Ectodermal cell (in vitro differentiated cells): ENCODE data around the gene KLC4.
"Not testable (repeated sequence)": the region's sequence is repeated elsewhere in the genome, so short reads cannot be mapped to it uniquely, and the experiment has no call there.

ENCODE experiments used
- H3K27ac ChIP-seq: 2 replicates; pipeline ENCODE4 v1.7.0; 2013; ENCODE audit warnings: mild to moderate bottlenecking, low read depth, low read length; ENCODE audit not compliant: insufficient read depth, poor library complexity, severe bottlenecking
- H3K27me3 ChIP-seq: 2 replicates; pipeline ENCODE4 v1.7.0; 2013; ENCODE audit warnings: mild to moderate bottlenecking, low read length; ENCODE audit not compliant: insufficient read depth, control insufficient read depth, poor library complexity, severe bottlenecking
- H3K36me3 ChIP-seq: one replicate; pipeline ENCODE4 v1.7.0; 2013; ENCODE audit warnings: low read length; ENCODE audit not compliant: control insufficient read depth, insufficient read depth
- H3K4me1 ChIP-seq: one replicate; pipeline ENCODE4 v1.7.0; 2013; ENCODE audit warnings: low read length; ENCODE audit not compliant: control insufficient read depth, insufficient read depth
- H3K4me3 ChIP-seq: 2 replicates; pipeline ENCODE4 v1.7.0; 2013; ENCODE audit warnings: low read depth, low read length, control low read depth; ENCODE audit not compliant: insufficient read depth
- H3K9me3 ChIP-seq: 2 replicates; pipeline ENCODE4 v1.7.0; 2013; ENCODE audit warnings: mild to moderate bottlenecking, low read length, moderate library complexity; ENCODE audit not compliant: control insufficient read depth
- WGBS, 2 experiments: methylation state at CpG; one replicate each; pipeline ENCODE4 v1.1.7; 2013; ENCODE audit warnings: missing lambda C conversion rate in 2 of 2; 5-methylcytosine and 5-hydroxymethylcytosine counted together

The KLC4 gene

DNA sequence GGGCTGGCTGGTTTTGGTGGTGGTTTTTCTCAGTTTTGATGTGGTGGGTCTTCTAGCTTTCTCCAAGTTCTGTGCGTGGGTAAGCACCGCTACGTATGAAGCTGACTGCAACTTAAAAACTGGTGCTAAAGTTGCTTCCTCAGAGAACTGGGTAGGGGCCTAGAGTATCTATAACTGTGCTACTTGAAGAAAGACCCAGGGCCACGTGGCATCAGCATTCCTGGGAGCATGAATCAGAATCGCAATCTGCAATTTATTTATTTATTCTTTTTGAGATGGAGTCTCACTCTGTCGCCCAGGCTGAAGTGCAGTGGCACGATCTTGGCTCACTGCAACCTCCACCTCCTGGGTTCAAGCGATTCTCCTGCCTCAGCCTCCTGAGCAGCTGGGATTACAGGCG is 22.5 kb downstream of the KLC4 start:
- not testable (repeated sequence) for H3K4me3 ChIP-seq, H3K36me3 ChIP-seq, H3K27me3 ChIP-seq, H3K27ac ChIP-seq, H3K9me3 ChIP-seq
- peaks cover 17% of the 10 kb centered on the region for H3K4me1 ChIP-seq
- WGBS, 2 experiments, result 92 to 95% methylated on average over 8 to 9 of the region's 9 CpGs

DNA sequence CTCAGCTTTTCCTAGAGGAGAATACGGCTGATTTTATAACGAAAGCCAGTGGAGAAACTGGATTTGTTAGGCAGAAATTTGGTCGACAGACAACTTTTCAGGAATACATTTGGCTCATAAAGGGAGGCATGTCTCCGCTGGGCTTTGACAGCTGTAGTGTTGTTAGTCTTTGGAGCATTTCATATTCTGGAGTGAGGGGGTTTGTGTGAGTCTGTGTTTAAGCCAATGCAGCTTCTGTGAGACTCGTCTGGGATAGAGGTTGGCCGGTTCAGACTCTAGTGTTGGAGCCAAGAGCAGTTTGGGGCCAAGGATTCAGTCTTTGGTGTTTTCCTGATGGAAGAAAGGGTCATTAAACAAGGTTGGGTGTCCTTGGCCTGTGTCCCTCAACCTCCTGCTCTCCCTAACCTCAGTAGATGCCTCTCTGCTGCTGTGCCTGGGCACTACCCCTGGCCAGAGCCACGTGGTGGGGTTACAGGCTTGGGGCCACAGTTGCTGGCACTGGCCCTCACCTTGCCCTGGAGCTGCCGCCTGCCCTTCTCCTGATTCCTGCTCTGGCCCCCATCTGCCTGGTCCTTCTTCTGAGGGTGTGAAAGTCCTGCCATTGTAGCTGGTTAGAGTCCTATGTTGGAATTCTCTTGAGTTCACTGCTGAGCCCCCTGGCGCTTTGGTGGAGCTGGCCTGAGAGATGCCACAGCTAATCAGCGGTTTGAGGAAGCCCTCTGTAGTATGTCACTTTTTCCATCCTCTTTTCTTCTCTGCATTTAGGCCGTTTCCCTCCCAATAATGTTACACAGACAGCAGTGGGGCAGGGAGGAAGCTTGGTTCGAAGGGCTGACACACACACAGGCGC is 23.6 kb downstream of the KLC4 start:
- Histone ChIP-seq H3K27me3 (no peaks in the 10 kb centered on the region), H3K4me1 (peaks cover 9% of the 10 kb centered on the region), H3K9me3 (no peaks in the 10 kb centered on the region), H3K36me3 (no peaks in the 10 kb centered on the region), H3K4me3 (no peak overlapping the region), H3K27ac (no peak overlapping the region)
- 83 to 86% methylated on average over 13 of the region's 13 CpGs for WGBS, 2 experiments

DNA sequence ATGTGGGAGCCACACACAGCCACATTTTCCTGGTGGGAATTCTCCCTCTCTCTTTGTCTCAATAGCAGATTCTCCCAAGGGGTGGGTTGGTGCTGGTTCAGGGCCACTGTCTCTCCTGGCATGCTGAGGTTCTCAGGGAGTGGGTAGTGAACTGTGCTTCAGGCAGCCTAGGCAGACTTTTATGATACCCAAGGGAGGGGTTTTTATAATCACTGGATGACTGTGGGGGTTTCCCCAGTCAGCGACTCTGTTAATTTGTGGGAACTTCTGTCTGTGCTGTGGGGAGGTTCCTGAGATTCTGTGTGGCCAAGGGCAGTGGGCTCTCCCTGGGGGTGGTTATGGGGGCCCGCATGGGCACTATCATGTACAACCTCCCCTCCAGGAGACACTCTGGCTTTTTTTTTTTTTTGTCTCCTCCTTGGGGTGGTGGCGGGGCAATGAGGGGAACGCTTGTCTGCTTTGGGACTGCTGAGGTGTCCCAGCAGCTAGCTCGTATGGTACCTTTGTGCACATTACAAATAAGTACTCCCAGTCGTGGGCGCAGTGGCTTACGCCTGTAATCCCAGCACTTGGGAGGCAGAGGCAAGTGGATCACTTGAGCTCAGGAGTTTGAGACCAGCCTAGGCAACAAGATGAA is 26.7 kb downstream of the KLC4 start:
- H3K4me1 ChIP-seq, result peaks cover 24% of the 10 kb centered on the region
- H3K36me3 ChIP-seq, result no peaks in the 10 kb centered on the region
- no peaks in the 10 kb centered on the region for H3K9me3 ChIP-seq
- 87 to 88% methylated on average over 8 of the region's 8 CpGs for WGBS, 2 experiments
- H3K27ac ChIP-seq, result no peak overlapping the region
- no peak overlapping the region for H3K4me3 ChIP-seq
- no peaks in the 10 kb centered on the region for H3K27me3 ChIP-seq

DNA sequence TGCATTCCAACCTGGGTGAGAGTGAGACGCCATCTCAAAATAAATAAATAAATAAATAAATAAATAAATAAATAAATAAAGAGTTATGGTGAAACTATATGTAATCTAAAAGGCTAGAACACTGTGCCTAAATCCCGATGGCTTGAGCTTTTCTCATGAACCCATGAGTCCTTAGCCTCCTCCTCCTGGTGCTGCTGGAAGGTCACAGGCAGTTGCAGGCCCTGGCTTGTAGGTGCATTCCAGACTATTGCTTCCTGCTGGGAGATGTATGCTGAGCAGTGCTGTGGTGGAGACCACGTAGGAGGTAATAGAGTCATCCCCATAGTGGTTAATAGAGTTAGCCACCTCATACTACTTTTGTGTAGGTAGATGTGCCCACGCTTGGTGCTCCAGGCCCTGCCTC is 29.2 kb downstream of the KLC4 start:
- Histone ChIP-seq H3K9me3 (no peaks in the 10 kb centered on the region), H3K4me3 (no peak overlapping the region), H3K36me3 (no peaks in the 10 kb centered on the region), H3K4me1 (peaks cover 34% of the 10 kb centered on the region), H3K27me3 (no peaks in the 10 kb centered on the region), H3K27ac (no peak overlapping the region)
- WGBS, 2 experiments, result 83 to 85% methylated on average over 3 to 4 of the region's 4 CpGs

DNA sequence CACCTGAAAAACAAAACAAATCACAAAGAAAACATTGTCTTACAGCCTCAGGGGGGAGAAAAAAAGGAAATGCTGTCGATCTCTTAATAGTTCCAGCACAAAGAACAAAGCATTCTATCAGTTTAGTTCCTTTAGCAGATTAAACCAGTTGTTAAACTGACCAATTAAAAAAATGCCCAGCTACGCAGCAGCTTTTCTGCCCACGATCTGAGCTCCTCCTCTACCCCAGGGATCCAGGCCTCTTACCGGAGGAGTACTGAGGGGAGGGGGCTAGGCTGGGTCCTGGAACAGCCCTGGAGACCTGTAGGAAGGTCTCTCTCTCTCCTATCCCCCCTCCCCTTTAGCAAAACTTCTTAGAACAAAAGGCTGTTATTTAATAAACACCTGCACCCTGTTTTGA is 30.0 kb downstream of the KLC4 start:
- 0 to 4% methylated on average over 3 to 4 of the region's 4 CpGs for WGBS, 2 experiments
- H3K36me3 ChIP-seq, result no peaks in the 10 kb centered on the region
- peak overlapping the region; percentile 88 for H3K27ac ChIP-seq
- no peaks in the 10 kb centered on the region for H3K27me3 ChIP-seq
- H3K4me1 ChIP-seq, result peaks cover 38% of the 10 kb centered on the region
- H3K9me3 ChIP-seq, result no peaks in the 10 kb centered on the region
- peak overlapping the region; percentile 10 for H3K4me3 ChIP-seq

DNA sequence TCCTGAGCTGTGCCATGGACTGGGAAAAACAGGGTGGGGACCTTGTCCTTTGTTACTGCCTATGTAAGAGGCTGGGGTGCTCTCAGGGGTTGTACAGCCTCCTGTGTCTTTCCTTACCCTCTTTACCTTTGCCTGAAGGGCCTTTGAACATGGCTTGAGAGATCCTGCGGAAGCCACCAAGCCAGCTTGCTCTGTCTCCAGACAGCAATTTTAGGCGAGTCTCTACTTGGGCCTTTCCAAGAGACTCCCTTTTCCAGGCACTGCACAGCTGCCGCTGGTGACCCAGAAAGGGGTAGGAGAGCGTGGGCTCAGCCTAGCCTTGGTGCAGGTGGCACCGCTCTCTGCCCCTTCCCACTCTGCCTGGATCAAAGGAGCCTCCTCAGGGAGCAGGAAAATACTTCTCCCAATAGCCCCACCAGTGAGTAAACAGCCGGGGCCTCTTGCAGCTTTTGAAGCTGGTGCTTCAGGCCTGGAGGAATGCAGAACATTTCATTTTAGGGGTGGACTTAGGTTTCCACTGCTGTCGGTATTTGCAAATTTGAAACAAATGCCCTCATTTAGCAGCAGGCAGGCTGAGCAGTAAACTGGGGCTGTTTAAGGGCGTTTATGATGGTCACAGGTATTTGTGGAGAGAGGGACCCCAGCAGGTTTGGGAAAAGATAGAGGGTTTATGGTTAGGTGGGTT is 30.6 kb downstream of the KLC4 start:
- Histone ChIP-seq H3K4me3 (peak overlapping the region; percentile 10), H3K27me3 (no peaks in the 10 kb centered on the region), H3K36me3 (no peaks in the 10 kb centered on the region), H3K27ac (peak overlapping the region; percentile 88), H3K9me3 (no peaks in the 10 kb centered on the region), H3K4me1 (peaks cover 38% of the 10 kb centered on the region)
- WGBS, 2 experiments, result 16 to 18% methylated on average over 8 of the region's 8 CpGs

DNA sequence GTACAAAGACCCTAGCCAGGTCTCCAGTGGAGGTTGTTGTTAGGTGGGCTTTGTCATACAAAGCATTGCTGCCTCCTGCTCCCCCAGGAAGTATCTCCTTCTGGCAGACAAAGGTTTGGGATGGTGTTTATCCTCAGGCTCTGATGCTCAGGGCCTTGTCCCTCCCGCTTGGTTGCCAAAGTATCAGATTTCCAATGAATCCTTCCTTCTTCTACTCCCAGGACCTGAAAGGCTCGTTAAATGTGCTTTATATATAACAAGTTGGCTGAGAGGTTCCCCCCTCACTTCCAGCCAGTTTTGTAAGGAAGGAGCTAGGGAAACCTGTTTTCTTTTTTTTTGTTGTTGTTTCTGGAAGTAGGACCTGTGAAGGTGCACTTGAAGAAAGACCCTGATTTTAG is 31.1 kb downstream of the KLC4 start:
- Histone ChIP-seq H3K27ac (peak overlapping the region; percentile 88), H3K4me3 (peak overlapping the region; percentile 11), H3K27me3 (no peaks in the 10 kb centered on the region), H3K36me3 (no peaks in the 10 kb centered on the region), H3K4me1 (peaks cover 42% of the 10 kb centered on the region), H3K9me3 (no peaks in the 10 kb centered on the region)
- WGBS, 2 experiments, result 0% methylated on average over 1 to 2 of the region's 2 CpGs

DNA sequence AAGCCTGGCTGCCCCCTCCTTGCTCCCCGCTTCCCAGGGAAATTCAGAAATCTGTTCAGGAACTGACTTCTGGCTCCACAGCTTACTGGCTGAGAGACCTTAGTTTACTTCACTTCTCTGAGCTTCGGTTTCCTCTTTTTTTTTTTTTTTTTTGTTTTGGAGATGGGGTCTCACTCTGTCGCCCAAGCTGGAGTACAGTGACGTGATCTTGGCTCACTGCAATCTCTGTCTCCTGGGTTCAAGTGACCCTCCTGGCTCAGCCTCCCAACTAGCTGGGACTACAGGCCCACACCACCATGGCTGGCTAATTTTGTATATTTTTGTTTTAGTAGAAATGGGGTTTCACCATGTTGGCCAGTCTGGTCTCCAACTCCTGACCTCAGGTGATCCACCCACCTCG is 31.6 kb downstream of the KLC4 start:
- no peaks in the 10 kb centered on the region for H3K36me3 ChIP-seq
- peaks cover 47% of the 10 kb centered on the region for H3K4me1 ChIP-seq
- no peaks in the 10 kb centered on the region for H3K9me3 ChIP-seq
- WGBS, 2 experiments, result 68 to 70% methylated on average over 5 of the region's 5 CpGs
- H3K4me3 ChIP-seq, result no peak overlapping the region
- H3K27me3 ChIP-seq, result no peaks in the 10 kb centered on the region
- H3K27ac ChIP-seq, result peak overlapping the region; percentile 88

DNA sequence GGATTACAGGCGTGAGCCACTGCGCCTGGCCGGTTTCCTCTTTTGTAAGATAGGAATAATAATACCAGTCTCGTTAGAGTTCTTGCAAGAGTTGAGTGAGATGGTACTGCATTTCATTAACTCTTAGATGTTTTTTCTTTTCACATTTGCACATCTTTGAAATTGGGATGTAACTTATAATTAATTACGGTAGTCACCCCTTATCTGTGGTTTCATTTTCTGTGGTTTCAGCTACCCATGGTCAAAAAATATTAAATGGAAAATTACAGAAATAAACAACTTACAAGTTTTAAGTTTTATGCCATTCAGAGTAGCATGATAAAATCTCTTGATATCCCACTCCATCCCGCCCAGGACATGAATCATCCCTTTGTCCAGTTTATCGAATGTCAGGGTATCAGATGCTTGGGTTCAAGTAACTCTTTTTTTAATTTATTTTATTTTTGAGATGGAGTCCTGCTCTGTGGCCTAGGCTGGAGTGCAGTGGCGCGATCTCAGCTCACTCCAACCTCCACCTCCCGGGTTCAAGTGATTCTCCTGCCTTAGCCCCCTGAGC is 32.1 kb downstream of the KLC4 start:
- no peak overlapping the region for H3K4me3 ChIP-seq
- H3K36me3 ChIP-seq, result no peaks in the 10 kb centered on the region
- no peaks in the 10 kb centered on the region for H3K27me3 ChIP-seq
- no peak overlapping the region for H3K27ac ChIP-seq
- peaks cover 51% of the 10 kb centered on the region for H3K4me1 ChIP-seq
- WGBS, 2 experiments, result 89 to 90% methylated on average over 9 to 10 of the region's 10 CpGs
- H3K9me3 ChIP-seq, result no peaks in the 10 kb centered on the region

DNA sequence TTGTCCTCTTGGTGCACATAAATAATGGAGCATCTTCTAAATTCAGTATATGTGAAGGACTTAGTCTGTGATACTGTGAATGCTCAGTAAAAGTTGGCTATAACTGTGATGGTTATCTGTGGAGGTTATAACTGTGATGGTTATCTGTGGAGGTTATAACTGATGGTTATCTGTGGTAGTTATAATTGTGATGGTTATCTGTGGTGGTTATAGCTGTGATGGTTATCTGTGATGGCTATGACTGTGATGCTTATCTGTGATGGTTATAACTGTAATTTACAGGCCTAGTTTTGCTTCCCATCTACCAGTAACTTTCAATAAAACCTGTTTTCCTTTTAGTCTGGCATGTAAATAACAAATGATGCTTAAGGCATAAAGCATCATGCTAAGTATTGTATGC is 33.2 kb downstream of the KLC4 start:
- Histone ChIP-seq H3K4me3 (no peak overlapping the region), H3K27ac (no peak overlapping the region), H3K27me3 (no peaks in the 10 kb centered on the region), H3K4me1 (peaks cover 59% of the 10 kb centered on the region), H3K9me3 (no peaks in the 10 kb centered on the region), H3K36me3 (no peaks in the 10 kb centered on the region)
